SU-DHL-6 (cell line): Measurements from ENCODE around the gene XYLT1.

Experiments used
- H2AFZ ChIP-seq: fragments of 200-600 bp; sonication (generic); 2 replicates; pipeline ENCODE4 v1.6.1; 2014; ENCODE audit warnings: low read depth, mild to moderate bottlenecking, moderate library complexity, mixed read lengths, antibody characterized with exemption, low read length; ENCODE audit not compliant: severe bottlenecking
- H3F3A ChIP-seq: fragments of 200-600 bp; shearing (Covaris generic); 2 replicates; pipeline ENCODE4 v1.6.0; 2016; ENCODE audit warnings: antibody characterized with exemption, mild to moderate bottlenecking; ENCODE audit not compliant: insufficient read depth
- H3K27ac ChIP-seq: fragments of 200-600 bp; sonication (generic); 2 replicates; pipeline ENCODE4 v1.5.1; 2016; ENCODE audit warnings: low read depth, mild to moderate bottlenecking, low read length, moderate library complexity, mixed read lengths
- H3K27me3 ChIP-seq: fragments of 200-600 bp; sonication (generic), shearing (Covaris generic); 2 replicates; pipeline ENCODE4 v1.6.0; 2014; ENCODE audit warnings: mild to moderate bottlenecking, low read length
- H3K36me3 ChIP-seq: fragments of 200-600 bp; sonication (generic); 2 replicates; pipeline ENCODE4 v1.6.1; 2014; ENCODE audit warnings: mild to moderate bottlenecking, low read length, mixed read lengths
- H3K4me2 ChIP-seq: fragments of 300-600, 200-600 bp; shearing (Covaris generic), sonication (generic); 2 replicates; pipeline ENCODE4 v1.6.0; 2014; ENCODE audit warnings: low read length, low read depth, mild to moderate bottlenecking; ENCODE audit not compliant: poor library complexity, severe bottlenecking
- H3K4me3 ChIP-seq: fragments of 200-600 bp; sonication (generic); 2 replicates; pipeline ENCODE4 v1.5.1; 2014; ENCODE audit warnings: antibody characterized with exemption, low read length, mild to moderate bottlenecking, mixed read lengths; ENCODE audit not compliant: insufficient read depth, poor library complexity, severe bottlenecking
- H3K79me2 ChIP-seq: fragments of 200-600 bp; sonication (generic); 2 replicates; pipeline ENCODE4 v1.6.1; 2014; ENCODE audit warnings: mild to moderate bottlenecking, low read length, moderate library complexity; ENCODE audit not compliant: insufficient read depth
- H3K9ac ChIP-seq: fragments of 200-600 bp; sonication (generic); 2 replicates; pipeline ENCODE4 v1.7.0; 2014; ENCODE audit warnings: mild to moderate bottlenecking, low read length
- H3K9me2 ChIP-seq: fragments of 200-600 bp; sonication (generic); replicated peaks from 2 replicates; pipeline ENCODE4 v1.6.1; 2014; ENCODE audit warnings: low read length; ENCODE audit not compliant: insufficient read depth
- H3K9me3 ChIP-seq: fragments of 200-600 bp; sonication (generic); 2 replicates; pipeline ENCODE4 v1.6.1; 2014; ENCODE audit warnings: low read length, mixed read lengths; ENCODE audit not compliant: insufficient read depth
- H4K20me1 ChIP-seq: fragments of 200-600 bp; sonication (generic); 2 replicates; pipeline ENCODE4 v1.6.1; 2014; ENCODE audit warnings: low read depth, mild to moderate bottlenecking, antibody characterized with exemption, low read length, moderate library complexity, mixed read lengths
- EZH2phosphoT487 ChIP-seq: fragments of 200-600 bp; sonication (generic), shearing (Covaris generic); conservative IDR thresholded peaks from 2 replicates; pipeline ENCODE4 v1.6.1; 2018; ENCODE audit warnings: mild to moderate bottlenecking, antibody characterized with exemption, low read length, moderate library complexity, mixed read lengths
- TF ChIP-seq, protein P1 (sequence below): fragments of 200-600 bp; sonication (generic); IDR thresholded peaks from one replicate; pipeline ENCODE4 v1.5.1; 2017; ENCODE audit warnings: antibody characterized with exemption, mild to moderate bottlenecking, low read length, moderate library complexity; ENCODE audit not compliant: insufficient read depth, poor library complexity, severe bottlenecking

Gene XYLT1

DNA sequence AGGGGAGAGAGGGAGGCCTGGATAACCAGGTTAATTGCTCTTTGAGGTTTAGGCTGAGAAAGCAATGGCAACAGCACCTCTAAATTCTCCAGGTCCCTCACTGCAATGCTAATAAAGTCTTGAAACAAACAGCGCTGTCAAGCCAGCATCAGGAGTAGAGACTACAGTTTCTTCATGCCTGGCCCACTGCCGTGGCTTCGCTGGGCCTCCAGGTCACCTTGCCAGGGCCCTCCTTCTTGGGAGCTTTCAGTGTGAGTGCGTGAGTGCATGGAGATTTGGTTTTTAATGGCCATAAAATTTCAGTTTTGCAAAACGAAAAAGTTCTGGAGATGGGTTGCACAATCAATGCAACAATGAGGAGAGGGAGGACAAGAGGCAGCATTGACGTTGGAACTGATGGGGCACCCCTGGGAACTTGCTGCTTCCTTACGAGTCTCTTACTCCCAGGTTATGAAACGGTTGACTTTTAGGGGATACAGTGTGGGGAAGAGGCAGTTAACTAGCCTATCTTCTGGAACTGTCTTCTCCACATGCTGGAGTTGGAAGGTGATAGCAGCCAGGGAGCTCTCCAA is 229.4 kb downstream of the XYLT1 start:
- Histone ChIP-seq H3K4me3 (no peak overlapping the region), H3K9ac (no peak overlapping the region), H3K4me2 (no peak overlapping the region), H2AFZ (no peak overlapping the region), H3K9me2 (no peaks in the 10 kb centered on the region), H4K20me1 (no peaks in the 10 kb centered on the region), H3K9me3 (no peaks in the 10 kb centered on the region), H3K27ac (no peak overlapping the region), H3F3A (no peaks in the 10 kb centered on the region), H3K27me3 (no peaks in the 10 kb centered on the region), H3K36me3 (no peaks in the 10 kb centered on the region), H3K79me2 (0 out of 2 replicates have a peak, but pooled peaks cover 7% of the 10 kb centered on the region)
- TF ChIP-seq, protein P1, sequence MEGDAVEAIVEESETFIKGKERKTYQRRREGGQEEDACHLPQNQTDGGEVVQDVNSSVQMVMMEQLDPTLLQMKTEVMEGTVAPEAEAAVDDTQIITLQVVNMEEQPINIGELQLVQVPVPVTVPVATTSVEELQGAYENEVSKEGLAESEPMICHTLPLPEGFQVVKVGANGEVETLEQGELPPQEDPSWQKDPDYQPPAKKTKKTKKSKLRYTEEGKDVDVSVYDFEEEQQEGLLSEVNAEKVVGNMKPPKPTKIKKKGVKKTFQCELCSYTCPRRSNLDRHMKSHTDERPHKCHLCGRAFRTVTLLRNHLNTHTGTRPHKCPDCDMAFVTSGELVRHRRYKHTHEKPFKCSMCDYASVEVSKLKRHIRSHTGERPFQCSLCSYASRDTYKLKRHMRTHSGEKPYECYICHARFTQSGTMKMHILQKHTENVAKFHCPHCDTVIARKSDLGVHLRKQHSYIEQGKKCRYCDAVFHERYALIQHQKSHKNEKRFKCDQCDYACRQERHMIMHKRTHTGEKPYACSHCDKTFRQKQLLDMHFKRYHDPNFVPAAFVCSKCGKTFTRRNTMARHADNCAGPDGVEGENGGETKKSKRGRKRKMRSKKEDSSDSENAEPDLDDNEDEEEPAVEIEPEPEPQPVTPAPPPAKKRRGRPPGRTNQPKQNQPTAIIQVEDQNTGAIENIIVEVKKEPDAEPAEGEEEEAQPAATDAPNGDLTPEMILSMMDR: no peak
- no peak for TF ChIP-seq EZH2phosphoT487

DNA sequence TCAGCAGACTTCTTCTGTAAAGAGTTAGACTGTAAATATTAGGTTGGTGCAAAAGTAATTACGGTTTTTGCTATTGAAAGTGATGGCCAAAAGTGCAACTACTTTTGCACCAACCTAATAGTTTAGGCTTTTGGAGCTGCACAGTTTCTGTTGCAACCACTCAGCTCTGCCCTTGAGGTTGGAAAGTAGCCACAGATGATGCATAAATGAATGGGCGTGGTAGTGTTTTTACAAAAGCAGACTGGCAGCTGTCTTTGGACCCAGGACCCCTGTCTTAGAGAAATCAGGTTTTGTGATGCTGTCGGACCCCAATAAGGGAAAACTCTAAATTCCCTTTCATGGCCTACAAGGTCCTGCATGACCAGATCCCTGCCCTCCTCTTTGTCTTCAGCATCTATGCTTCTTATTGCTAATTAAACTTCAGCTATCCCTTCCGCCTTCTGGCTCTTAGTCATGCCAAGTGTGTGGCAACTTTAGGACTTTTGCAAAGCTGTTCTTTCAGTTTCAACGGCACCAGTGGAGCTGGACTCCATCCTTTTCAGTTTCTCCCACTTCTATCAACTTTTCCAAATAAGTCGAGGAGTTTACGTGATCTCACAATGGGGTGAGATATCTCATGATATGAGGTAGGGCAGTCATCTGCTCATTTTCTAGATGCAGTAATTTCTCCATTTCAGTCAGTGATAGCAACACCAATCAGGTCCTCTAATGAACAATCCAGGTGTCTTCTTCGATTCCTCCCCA is 232.3 kb downstream of the XYLT1 start:
- H3K4me2 ChIP-seq: no peak overlapping the region

GRCh38 chr16:17237350-17237944 is 233.3 kb downstream of the XYLT1 start:
- Histone ChIP-seq H3F3A (no peaks in the 10 kb centered on the region), H3K9ac (no peak overlapping the region), H3K36me3 (no peaks in the 10 kb centered on the region), H3K9me2 (no peaks in the 10 kb centered on the region), H3K4me3 (no peak overlapping the region), H4K20me1 (no peaks in the 10 kb centered on the region), H3K79me2 (0 out of 2 replicates have a peak, but pooled peaks cover 7% of the 10 kb centered on the region), H3K9me3 (no peaks in the 10 kb centered on the region), H3K27ac (no peak overlapping the region), H3K27me3 (no peaks in the 10 kb centered on the region), H2AFZ (no peak overlapping the region), H3K4me2 (no peak overlapping the region)
- no peak for TF ChIP-seq EZH2phosphoT487
- TF ChIP-seq, protein P1: no peak

More for the DNA sequence above, 232.3 kb downstream of the XYLT1 start:
- Histone ChIP-seq H2AFZ (no peak overlapping the region), H3K27me3 (no peaks in the 10 kb centered on the region), H3K79me2 (0 out of 2 replicates have a peak, but pooled peaks cover 7% of the 10 kb centered on the region), H3K36me3 (no peaks in the 10 kb centered on the region), H3F3A (no peaks in the 10 kb centered on the region), H3K9ac (no peak overlapping the region), H3K9me2 (no peaks in the 10 kb centered on the region), H4K20me1 (no peaks in the 10 kb centered on the region), H3K4me3 (no peak overlapping the region), H3K27ac (no peak overlapping the region), H3K9me3 (no peaks in the 10 kb centered on the region)
- TF ChIP-seq EZH2phosphoT487: no peak
- TF ChIP-seq, protein P1: no peak
